GM10266 (cell line): ENCODE measurements around the gene ELFN2.

Experiments
- DNase-seq: peaks from one replicate; pipeline ENCODE4 v3.0.0; 2012; ENCODE audit errors: extremely low spot score
- CTCF ChIP-seq: IDR thresholded peaks from 2 replicates; pipeline ENCODE4 v1.5.1; 2012; ENCODE audit warnings: mild to moderate bottlenecking, low read depth; ENCODE audit not compliant: control insufficient read depth, insufficient read depth; ENCODE audit errors: missing control alignments

ELFN2 gene

GRCh38 chr22:37391702-37392101 is 35.6 kb downstream of the ELFN2 start:
- no peak for TF ChIP-seq CTCF
- DNase-seq: no peak

- no peak for TF ChIP-seq CTCF
Measured at GRCh38 chr22:37390075-37390474, 37.2 kb downstream of the ELFN2 start.

GRCh38 chr22:37388538-37388937 is 38.7 kb downstream of the ELFN2 start:
- DNase-seq: no peak
- TF ChIP-seq CTCF: no peak

More at GRCh38 chr22:37390075-37390474, 37.2 kb downstream of the ELFN2 start:
- no peak for DNase-seq

GRCh38 chr22:37387793-37388192 is 39.5 kb downstream of the ELFN2 start:
- no peak for DNase-seq
- no peak for TF ChIP-seq CTCF

GRCh38 chr22:37386441-37386840 is 40.8 kb downstream of the ELFN2 start:
- TF ChIP-seq CTCF: no peak
- DNase-seq: no peak

GRCh38 chr22:37384691-37385090 is 42.6 kb downstream of the ELFN2 start:
- TF ChIP-seq CTCF: no peak
- DNase-seq: no peak

GRCh38 chr22:37383341-37383740 is 43.9 kb downstream of the ELFN2 start:
- TF ChIP-seq CTCF: no peak

More at GRCh38 chr22:37383341-37383740, 43.9 kb downstream of the ELFN2 start:
- no peak for DNase-seq
